IMR-90 (cell line): ENCODE results near the gene NLRC5. TPM values are rescaled to one million over a fixed set of nuclear protein-coding genes. Genes with fewer than 3 reads are reported as not detected.

ENCODE experiments used
- ATAC-seq: fragments of 200-7000 bp; cut with Tn5 transposase; 2 replicates; pipeline ENCODE4 v1.9.1; 2020; ENCODE audit warnings: low read depth, mild to moderate bottlenecking, moderate library complexity
- BruUV-seq: library from RNA; stranded (reverse); fragments of 400-500 nt; replicated peaks from 2 replicates; lab custom pipeline; 2021; lab: Mats Ljungman, UMichigan
- CTCF ChIA-PET: fragments of 300-600 bp; formaldehyde crosslinking; extraction: SDS; loops from one replicate; lab custom pipeline; 2021; ENCODE audit warnings: antibody characterized with exemption; lab: Yijun Ruan, JAX
- POLR2A ChIA-PET: fragments of 300-600 bp; sonication (Branson Sonifier 250); formaldehyde crosslinking; loops from one replicate; lab custom pipeline; 2022; ENCODE audit warnings: antibody characterized with exemption; ENCODE audit not compliant: unreplicated experiment; lab: Charles Lee
- DNase-seq: peaks from one replicate; pipeline ENCODE4 v3.0.0; 2013
- H2AFZ ChIP-seq: replicated peaks from 2 replicates; pipeline ENCODE3; 2013; ENCODE audit warnings: low read length, mild to moderate bottlenecking; ENCODE audit not compliant: poor library complexity
- H2AK5ac ChIP-seq: 2 replicates; pipeline ENCODE4 v1.6.1; 2013; ENCODE audit warnings: low read depth, low read length, inconsistent platforms
- H2AK9ac ChIP-seq: replicated peaks from 2 replicates; pipeline ENCODE3; 2013; ENCODE audit warnings: mild to moderate bottlenecking, low read depth, low read length, moderate library complexity; ENCODE audit not compliant: poor library complexity
- H2BK120ac ChIP-seq: 2 replicates; pipeline ENCODE4 v1.6.1; 2013; ENCODE audit warnings: low read depth, low read length, inconsistent platforms
- H2BK15ac ChIP-seq: 3 replicates; pipeline ENCODE4 v1.6.1; 2013; ENCODE audit warnings: low read depth, low read length, inconsistent platforms
- H2BK20ac ChIP-seq: 2 replicates; pipeline ENCODE4 v1.6.1; 2013; ENCODE audit warnings: low read depth, mild to moderate bottlenecking, inconsistent platforms, low read length, moderate library complexity
- H2BK5ac ChIP-seq: 2 replicates; pipeline ENCODE4 v1.6.1; 2013; ENCODE audit warnings: mild to moderate bottlenecking, low read depth, low read length, inconsistent platforms; ENCODE audit not compliant: poor library complexity, severe bottlenecking
- H3K14ac ChIP-seq: replicated peaks from 2 replicates; pipeline ENCODE4 v1.6.1; 2013; ENCODE audit warnings: low read depth, low read length, inconsistent platforms
- H3K18ac ChIP-seq: 2 replicates; pipeline ENCODE4 v1.6.1; 2013; ENCODE audit warnings: low read depth, low read length, control low read depth
- H3K23ac ChIP-seq: 2 replicates; pipeline ENCODE4 v1.6.1; 2013; ENCODE audit warnings: low read depth, low read length, inconsistent platforms
- H3K27ac ChIP-seq: 2 replicates; pipeline ENCODE4 v1.5.1; 2013; ENCODE audit warnings: mild to moderate bottlenecking, control low read depth, low read length; ENCODE audit not compliant: insufficient read depth
- H3K27me3 ChIP-seq: 2 replicates; pipeline ENCODE4 v1.6.1; 2013; ENCODE audit warnings: low read length; ENCODE audit not compliant: control insufficient read depth, insufficient read depth
- H3K36me3 ChIP-seq: 2 replicates; pipeline ENCODE4 v1.6.1; 2013; ENCODE audit warnings: low read length, mixed read lengths; ENCODE audit not compliant: control insufficient read depth, insufficient read depth
- H3K4ac ChIP-seq: 2 replicates; pipeline ENCODE4 v1.6.1; 2013; ENCODE audit warnings: low read depth, low read length, inconsistent platforms
- H3K4me1 ChIP-seq: 2 replicates; pipeline ENCODE4 v1.6.1; 2013; ENCODE audit warnings: low read length, mixed read lengths; ENCODE audit not compliant: control insufficient read depth, insufficient read depth
- H3K4me2 ChIP-seq: 2 replicates; pipeline ENCODE4 v1.6.1; 2013; ENCODE audit warnings: low read depth, mild to moderate bottlenecking, control low read depth, low read length, moderate library complexity
- H3K4me3 ChIP-seq: 2 replicates; pipeline ENCODE4 v1.5.1; 2013; ENCODE audit warnings: low read depth, mild to moderate bottlenecking, control low read depth, low read length, moderate library complexity; ENCODE audit not compliant: insufficient read depth
- H3K56ac ChIP-seq: 2 replicates; pipeline ENCODE4 v1.6.1; 2013; ENCODE audit warnings: low read length, inconsistent platforms; ENCODE audit not compliant: insufficient read depth; ENCODE audit errors: extremely low read depth
- H3K79me1 ChIP-seq, 2 experiments: 2 replicates each; pipeline ENCODE4 v1.6.1; 2013; ENCODE audit warnings: low read length in 2 of 2, inconsistent platforms in 1 of 2, low read depth in 1 of 2
- H3K9ac ChIP-seq: 2 replicates; pipeline ENCODE4 v1.6.1; 2013; ENCODE audit warnings: low read depth, low read length, control low read depth
- H3K9me1 ChIP-seq: 2 replicates; pipeline ENCODE4 v1.6.1; 2013; ENCODE audit warnings: low read length, inconsistent platforms; ENCODE audit not compliant: insufficient read depth
- H3K9me3 ChIP-seq: 2 replicates; pipeline ENCODE4 v1.6.1; 2013; ENCODE audit warnings: low read length; ENCODE audit not compliant: control insufficient read depth, insufficient read depth
- H4K20me1 ChIP-seq: 2 replicates; pipeline ENCODE4 v1.6.1; 2013; ENCODE audit warnings: low read length, inconsistent platforms; ENCODE audit not compliant: insufficient read depth
- H4K5ac ChIP-seq: 2 replicates; pipeline ENCODE4 v1.6.1; 2013; ENCODE audit warnings: mild to moderate bottlenecking, low read depth, low read length, control low read depth
- H4K8ac ChIP-seq, 2 experiments: 2 replicates each; pipeline ENCODE4 v1.6.1; 2013; ENCODE audit warnings: low read depth in 2 of 2, low read length in 2 of 2, control low read depth in 1 of 2, inconsistent platforms in 1 of 2
- H4K91ac ChIP-seq: 2 replicates; pipeline ENCODE4 v1.6.1; 2013; ENCODE audit warnings: low read depth, low read length, inconsistent platforms; ENCODE audit not compliant: insufficient read depth
- MAZ ChIP-seq: IDR thresholded peaks from 2 replicates; pipeline ENCODE4 v1.6.1; 2012; ENCODE audit warnings: low read depth, mild to moderate bottlenecking, low read length, improper control_type of control experiment, moderate library complexity, borderline replicate concordance
- RAD21 ChIP-seq: IDR thresholded peaks from 2 replicates; pipeline ENCODE4 v1.6.1; 2012; ENCODE audit warnings: low read length, improper control_type of control experiment
- WGBS, 2 experiments: methylation state at CpG; one replicate each; pipeline versions ENCODE4 v1.1.5 to v1.1.7; 2013; ENCODE audit warnings: missing lambda C conversion rate in 2 of 2; ENCODE audit not compliant: insufficient read length in 1 of 2; ENCODE audit errors: extremely low coverage in 2 of 2; 5-methylcytosine and 5-hydroxymethylcytosine counted together
- dilution Hi-C: fragments of 300-500 bp; cut with HindIII; formaldehyde crosslinking; loops from one replicate; pipeline ENCODE4 v1.14.3; 2018; ENCODE audit warnings: low sequenced_read_pairs; ENCODE audit not compliant: unreplicated experiment
- in situ Hi-C: fragments of 300-500 bp; cut with MboI; formaldehyde crosslinking; loops from 3 replicates; pipeline ENCODE4 v1.14.3; 2019; ENCODE audit warnings: low sequenced_read_pairs, inconsistent platforms, mixed read lengths
- intact Hi-C: fragments of 100-400 bp; cut with micrococcal nuclease; formaldehyde crosslinking; loops from 2 replicates; pipeline ENCODE4 v1.10.0; 2022
- polyA plus RNA-seq, 3 experiments: library from polyadenylated mRNA; depleted of rRNA; stranded (reverse); fragments of >200 nt; gene quantifications; 2 replicates each; pipeline ENCODE4 v1.2.3, GENCODE V29; 2012; ENCODE audit warnings: low replicate concordance in 1 of 3
- total RNA-seq: library from RNA; depleted of rRNA; stranded (reverse); fragments of >200 nt; gene quantifications from 2 replicates; pipeline ENCODE4 v1.2.3, GENCODE V29; 2012
- TF ChIP-seq, protein P1 (sequence below): fragments of 150-350 bp; IDR thresholded peaks from 2 replicates; pipeline ENCODE4 v1.6.1; 2017; ENCODE audit warnings: mild to moderate bottlenecking, antibody characterized with exemption, low read length, low read depth

The NLRC5 gene
- total and polyA plus RNA-seq, 2 of the 4 experiments (the other 2 are of a cell fraction): 9.1 to 14.9 TPM

GRCh38 chr16:57115514-57116182 lies 126.3 kb downstream of the NLRC5 start:
- H2AK5ac ChIP-seq: no peak overlapping the region
- no peak overlapping the region for H2BK120ac ChIP-seq
- H2AK9ac ChIP-seq: no peak overlapping the region
- H3K4me1 ChIP-seq: peaks cover 13% of the 10 kb centered on the region
- H4K20me1 ChIP-seq: no peaks in the 10 kb centered on the region
- no peak overlapping the region for H3K9ac ChIP-seq
- no peak overlapping the region for H3K56ac ChIP-seq
- ATAC-seq: peak; percentile 66
- dilution Hi-C loops (no loop called here), in situ Hi-C loops (no loop called here), intact Hi-C loops (no loop called here)
- H2AFZ ChIP-seq: peak overlapping the region; percentile 80
- H3K27me3 ChIP-seq: no peaks in the 10 kb centered on the region
- H3K9me1 ChIP-seq: peaks cover 16% of the 10 kb centered on the region; the same call in 1 of the 2 replicates
- TF ChIP-seq RAD21 (no peak), MAZ (0 out of 2 replicates have a peak, but pooled peaks have one; percentile 15)
- TF ChIP-seq, protein P1, sequence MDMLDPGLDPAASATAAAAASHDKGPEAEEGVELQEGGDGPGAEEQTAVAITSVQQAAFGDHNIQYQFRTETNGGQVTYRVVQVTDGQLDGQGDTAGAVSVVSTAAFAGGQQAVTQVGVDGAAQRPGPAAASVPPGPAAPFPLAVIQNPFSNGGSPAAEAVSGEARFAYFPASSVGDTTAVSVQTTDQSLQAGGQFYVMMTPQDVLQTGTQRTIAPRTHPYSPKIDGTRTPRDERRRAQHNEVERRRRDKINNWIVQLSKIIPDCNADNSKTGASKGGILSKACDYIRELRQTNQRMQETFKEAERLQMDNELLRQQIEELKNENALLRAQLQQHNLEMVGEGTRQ: peak; percentile 85
- peak; percentile 28 for DNase-seq
- H2BK20ac ChIP-seq: no peak overlapping the region
- H3K27ac ChIP-seq: no peak overlapping the region
- no peak overlapping the region for H4K5ac ChIP-seq
- H3K79me1 ChIP-seq: peaks cover 0 to 10% of the 10 kb centered on the region in 2 experiments; a peak in 1 of 4 replicates
- H4K8ac ChIP-seq: peak overlapping the region in 1 of 2 experiments; percentile 62; a peak in 1 of 4 replicates
- ChIA-PET POLR2A (no interaction called here), CTCF (interaction anchor here (0.6 kb wide), 1 partner anchor 32 kb away, joined by 3 read pairs; no protein-coding TSS in a partner anchor)
- no peaks in the 10 kb centered on the region for H3K9me3 ChIP-seq
- no peak overlapping the region for H2BK5ac ChIP-seq
- H3K4ac ChIP-seq: no peak overlapping the region
- no peak overlapping the region for H3K4me3 ChIP-seq
- no peak overlapping the region; the same call in 1 of the 2 replicates for H3K4me2 ChIP-seq
- H2BK15ac ChIP-seq: no peak overlapping the region
- no peak overlapping the region for H3K14ac ChIP-seq
- H3K36me3 ChIP-seq: no peaks in the 10 kb centered on the region; the same call in 1 of the 2 replicates
- 42% methylated on average over 19 of the region's 25 CpGs; no CpG with 5 or more reads in 1 of the 2 experiments for WGBS, 2 experiments
- H3K23ac ChIP-seq: no peak overlapping the region
- H3K18ac ChIP-seq: no peak overlapping the region
- no peak overlapping the region for H4K91ac ChIP-seq
- no TSS peak for BruUV-seq
